ENCODE results near the gene WFDC13. TPM values are rescaled to one million over a fixed set of nuclear protein-coding genes. Genes with fewer than 3 reads are reported as not detected.

Gene WFDC13
- total and polyA plus RNA-seq, 2 donors (not counting 1 experiment from before 2014, with no cell fraction given): not detected

DNA sequence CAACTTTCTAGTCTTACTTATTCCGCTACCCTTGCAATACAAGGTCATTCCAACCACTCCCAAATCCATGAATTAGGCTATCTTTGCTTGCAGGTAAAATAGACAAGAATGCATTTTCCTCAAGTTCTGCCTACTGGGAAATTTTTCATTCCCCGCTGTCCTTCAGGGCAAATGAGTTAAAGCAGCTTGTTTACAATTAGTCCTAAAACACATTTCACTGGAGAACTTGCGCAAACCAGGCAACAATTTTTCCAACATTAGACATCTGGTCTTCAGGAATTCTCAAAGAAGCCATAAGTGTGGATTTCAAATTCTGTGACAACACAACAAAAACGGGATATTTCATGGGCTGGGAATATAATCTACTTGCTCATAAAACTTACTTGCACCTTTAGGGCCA, 40.8 kb downstream of the WFDC13 start:
- no peaks in the 10 kb centered on the region for H3K9me3 Mint-ChIP-seq (ENCODE audit: insufficient read depth)
- Histone ChIP-seq H3K27ac (ENCODE audit: low read length in 2 of 2) (no peak overlapping the region), H3K4me1 (ENCODE audit: control insufficient read depth in 2 of 2, insufficient read depth in 2 of 2, low read length in 2 of 2) (no peaks in the 10 kb centered on the region), H4K20me1 (ENCODE audit: control insufficient read depth, insufficient read depth, low read length, poor library complexity, severe bottlenecking) (no peaks in the 10 kb centered on the region), H2AFZ (ENCODE audit: insufficient read depth, low read depth, low read length, poor library complexity, severe bottlenecking) (no peak overlapping the region), H3K4me2 (replicated peaks; ENCODE audit: low read depth, low read length, poor library complexity, severe bottlenecking) (no peak overlapping the region), H3K27me3 (replicated peaks in 1 of 4; ENCODE audit: control extremely low read depth in 1 of 4, control insufficient read depth in 3 of 4, insufficient read depth in 4 of 4, low read length in 3 of 4) (peaks cover 0 to 2% (median 0%) of the 10 kb centered on the region in 4 experiments), H3K4me3 (ENCODE audit: control extremely low read depth in 1 of 5, extremely low read depth in 1 of 5, insufficient read depth in 1 of 5, low read depth in 2 of 5, low read length in 4 of 5) (no peak overlapping the region), H3K9me3 (ENCODE audit: control extremely low read depth in 1 of 3, control insufficient read depth in 2 of 3, insufficient read depth in 1 of 3, low read length in 2 of 3) (no peaks in the 10 kb centered on the region), H3K9ac (ENCODE audit: low read length) (no peak overlapping the region), H3K36me3 (replicated peaks in 1 of 2; ENCODE audit: control extremely low read depth in 1 of 2, control insufficient read depth in 1 of 2, extremely low read depth in 1 of 2, insufficient read depth in 2 of 2, low read length in 1 of 2) (no peaks in the 10 kb centered on the region), H3K79me2 (ENCODE audit: control insufficient read depth, insufficient read depth, low read length) (no peaks in the 10 kb centered on the region)
- H3K4me1 Mint-ChIP-seq: no peaks in the 10 kb centered on the region
- H3K27ac Mint-ChIP-seq: no peak overlapping the region
- H3K4me3 Mint-ChIP-seq: no peak overlapping the region
- no peak for ATAC-seq (ENCODE audit: low read depth)
- POLR2A ChIA-PET: no interaction called here
- no peak for DNase-seq
- 90% methylated on average over 2 of the region's 4 CpGs for WGBS (ENCODE audit: insufficient coverage)
- intact Hi-C loops (cut with micrococcal nuclease): no loop called here
- CTCF ChIA-PET: no interaction called here
- no peak for TF ChIP-seq EZH2 (IDR thresholded peaks at IDR 0.05; ENCODE audit: borderline replicate concordance, insufficient read depth, low read depth, low read length, poor library complexity, severe bottlenecking)
- TF ChIP-seq CTCF (IDR thresholded peaks at IDR 0.05): no peak
- peaks cover 25% of the 10 kb centered on the region for H3K27me3 Mint-ChIP-seq

GRCh38 chr20:45745015-45745414, 43.2 kb downstream of the WFDC13 start:
- no peaks in the 10 kb centered on the region for H3K36me3 ChIP-seq (replicated peaks in 1 of 2; ENCODE audit: control extremely low read depth in 1 of 2, control insufficient read depth in 1 of 2, extremely low read depth in 1 of 2, insufficient read depth in 2 of 2, low read length in 1 of 2)
- Mint-ChIP-seq H3K4me1 (no peaks in the 10 kb centered on the region), H3K4me3 (no peak overlapping the region), H3K27me3 (peaks cover 39% of the 10 kb centered on the region), H3K9me3 (ENCODE audit: insufficient read depth) (no peaks in the 10 kb centered on the region), H3K27ac (no peak overlapping the region)
- H3K9me3 ChIP-seq (ENCODE audit: control extremely low read depth in 1 of 3, control insufficient read depth in 2 of 3, insufficient read depth in 1 of 3, low read length in 2 of 3): peaks cover 0 to 3% (median 0%) of the 10 kb centered on the region in 3 donors
- no peak for DNase-seq
- no peaks in the 10 kb centered on the region for H3K79me2 ChIP-seq (ENCODE audit: control insufficient read depth, insufficient read depth, low read length)
- intact Hi-C loops (cut with micrococcal nuclease): no loop called here
- peaks cover 0 to 3% (median under 1%) of the 10 kb centered on the region in 4 experiments for H3K27me3 ChIP-seq (replicated peaks in 1 of 4; ENCODE audit: control extremely low read depth in 1 of 4, control insufficient read depth in 3 of 4, insufficient read depth in 4 of 4, low read length in 3 of 4)
- ChIA-PET CTCF (no interaction called here), POLR2A (no interaction called here)
- no peak overlapping the region for H3K9ac ChIP-seq (ENCODE audit: low read length)
- H3K4me3 ChIP-seq (ENCODE audit: control extremely low read depth in 1 of 5, extremely low read depth in 1 of 5, insufficient read depth in 1 of 5, low read depth in 2 of 5, low read length in 4 of 5): no peak overlapping the region
- H2AFZ ChIP-seq (ENCODE audit: insufficient read depth, low read depth, low read length, poor library complexity, severe bottlenecking): no peak overlapping the region
- no peaks in the 10 kb centered on the region for H4K20me1 ChIP-seq (ENCODE audit: control insufficient read depth, insufficient read depth, low read length, poor library complexity, severe bottlenecking)
- no peak for ATAC-seq (ENCODE audit: low read depth)
- no peak overlapping the region for H3K27ac ChIP-seq (ENCODE audit: low read length in 2 of 2)
- H3K4me2 ChIP-seq (replicated peaks; ENCODE audit: low read depth, low read length, poor library complexity, severe bottlenecking): no peak overlapping the region
- no peaks in the 10 kb centered on the region for H3K4me1 ChIP-seq (ENCODE audit: control insufficient read depth in 2 of 2, insufficient read depth in 2 of 2, low read length in 2 of 2)
- TF ChIP-seq CTCF (IDR thresholded peaks at IDR 0.05) (no peak), EZH2 (IDR thresholded peaks at IDR 0.05; ENCODE audit: borderline replicate concordance, insufficient read depth, low read depth, low read length, poor library complexity, severe bottlenecking) (no peak)

Measured in B cell (primary cell).